Measurements from ENCODE around the gene KRT86.

DNA sequence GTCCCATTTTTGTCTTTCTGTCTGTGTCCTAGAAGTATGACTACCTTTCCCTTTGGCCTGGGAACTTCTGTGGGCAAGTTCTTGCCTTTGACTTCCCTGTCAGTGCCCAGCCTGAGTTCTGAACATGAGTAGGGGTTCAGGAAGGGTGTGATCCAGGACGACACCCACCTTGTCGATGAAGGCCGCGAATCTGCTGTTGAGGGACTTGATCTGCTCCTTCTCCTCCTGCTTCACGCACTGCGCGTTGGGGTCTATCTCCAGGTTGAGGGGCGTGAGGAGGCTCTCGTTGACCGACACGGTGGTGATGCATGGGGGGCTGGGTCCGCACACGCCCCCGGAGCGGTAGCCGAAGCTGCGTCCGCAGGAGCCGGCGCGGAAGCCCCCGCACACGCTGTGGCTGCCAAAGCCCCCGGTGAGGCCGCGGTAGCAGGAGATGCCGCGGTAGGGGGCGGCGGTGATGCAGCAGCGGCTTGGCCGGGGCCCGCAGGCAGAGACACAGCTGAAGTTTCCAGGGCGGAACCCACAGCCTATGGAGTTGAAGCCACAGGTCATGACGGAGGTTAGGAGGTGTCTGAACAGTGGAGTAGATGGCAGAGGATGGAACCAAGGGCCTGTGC, 46.4 kb downstream of the KRT86 start, which contains the start of gene KRT83:
- TF ChIP-seq POLR2A (IDR thresholded peaks at IDR 0.05; ENCODE audit: extremely low read depth, insufficient read length) (no peak), MYC (IDR thresholded peaks at IDR 0.05; ENCODE audit: low read depth, low read length) (no peak)
- TF ChIP-seq, protein P1, sequence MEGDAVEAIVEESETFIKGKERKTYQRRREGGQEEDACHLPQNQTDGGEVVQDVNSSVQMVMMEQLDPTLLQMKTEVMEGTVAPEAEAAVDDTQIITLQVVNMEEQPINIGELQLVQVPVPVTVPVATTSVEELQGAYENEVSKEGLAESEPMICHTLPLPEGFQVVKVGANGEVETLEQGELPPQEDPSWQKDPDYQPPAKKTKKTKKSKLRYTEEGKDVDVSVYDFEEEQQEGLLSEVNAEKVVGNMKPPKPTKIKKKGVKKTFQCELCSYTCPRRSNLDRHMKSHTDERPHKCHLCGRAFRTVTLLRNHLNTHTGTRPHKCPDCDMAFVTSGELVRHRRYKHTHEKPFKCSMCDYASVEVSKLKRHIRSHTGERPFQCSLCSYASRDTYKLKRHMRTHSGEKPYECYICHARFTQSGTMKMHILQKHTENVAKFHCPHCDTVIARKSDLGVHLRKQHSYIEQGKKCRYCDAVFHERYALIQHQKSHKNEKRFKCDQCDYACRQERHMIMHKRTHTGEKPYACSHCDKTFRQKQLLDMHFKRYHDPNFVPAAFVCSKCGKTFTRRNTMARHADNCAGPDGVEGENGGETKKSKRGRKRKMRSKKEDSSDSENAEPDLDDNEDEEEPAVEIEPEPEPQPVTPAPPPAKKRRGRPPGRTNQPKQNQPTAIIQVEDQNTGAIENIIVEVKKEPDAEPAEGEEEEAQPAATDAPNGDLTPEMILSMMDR (IDR thresholded peaks at IDR 0.05; ENCODE audit: low read depth, low read length) = no peak

Data from NB4 (cell line).